Fibroblast of mammary gland (primary cell): ENCODE results near the gene PRDM2.

Experiments
- DNase-seq: peaks from one replicate; pipeline ENCODE4 v3.0.0-alpha.2; 2010; ENCODE audit warnings: low read depth
- H3K4me3 ChIP-seq: 2 replicates; pipeline ENCODE4 v1.5.1; 2011; ENCODE audit warnings: low read depth, mild to moderate bottlenecking, low read length, moderate library complexity; ENCODE audit not compliant: control insufficient read depth
- CTCF ChIP-seq: conservative IDR thresholded peaks from 2 replicates; pipeline ENCODE4 v1.5.1; 2011; ENCODE audit warnings: low read depth, low read length, inconsistent platforms; ENCODE audit not compliant: control insufficient read depth, insufficient read depth

Gene PRDM2

GRCh38 chr1:13749543-13750341 lies 49.8 kb downstream of the PRDM2 start:
- DNase-seq = peak; percentile 47
- no peak for TF ChIP-seq CTCF
- H3K4me3 ChIP-seq = peak overlapping the region; percentile 69

- TF ChIP-seq CTCF = no peak
- DNase-seq = no peak
- H3K4me3 ChIP-seq = no peak overlapping the region
Measured at GRCh38 chr1:13751458-13751871, 51.5 kb downstream of the PRDM2 start.

- no peak for TF ChIP-seq CTCF
- DNase-seq = no peak
- no peak overlapping the region for H3K4me3 ChIP-seq
Measured at GRCh38 chr1:13751985-13752384, 52.0 kb downstream of the PRDM2 start.

- H3K4me3 ChIP-seq = no peak overlapping the region
- TF ChIP-seq CTCF = no peak
- DNase-seq = no peak
Measured at GRCh38 chr1:13752852-13753251, 52.9 kb downstream of the PRDM2 start.

GRCh38 chr1:13753636-13754402 lies 53.8 kb downstream of the PRDM2 start:
- DNase-seq = no peak
- TF ChIP-seq CTCF = no peak

GRCh38 chr1:13754510-13755103 lies 54.6 kb downstream of the PRDM2 start:
- DNase-seq = peak; percentile 47
- no peak for TF ChIP-seq CTCF
- no peak overlapping the region for H3K4me3 ChIP-seq

More at GRCh38 chr1:13753636-13754402, 53.8 kb downstream of the PRDM2 start:
- no peak overlapping the region for H3K4me3 ChIP-seq
